CD4-positive, alpha-beta T cell treated with Interleukin-2 at 100 ng/mL for 4 hours (primary cell): ENCODE data around the gene CAMK1D.
"Not testable (repeated sequence)": the region's sequence is repeated elsewhere in the genome, so short reads cannot be mapped to it uniquely, and the experiment has no call there.

Experiments used
- DNase-seq: peaks from one replicate; pipeline ENCODE4 v3.0.0-alpha.2; 2020; ENCODE audit warnings: low spot score

The CAMK1D gene

GRCh38 chr10:12470719-12471118, 121.4 kb downstream of the CAMK1D start:
- DNase-seq = no peak

- DNase-seq = no peak
These were observed 121.8 kb downstream of the CAMK1D start for GRCh38 chr10:12471135-12471534.

GRCh38 chr10:12473491-12473890, 124.1 kb downstream of the CAMK1D start:
- DNase-seq = no peak

GRCh38 chr10:12474727-12475412, 125.5 kb downstream of the CAMK1D start:
- DNase-seq = no peak

GRCh38 chr10:12476656-12477055, 127.3 kb downstream of the CAMK1D start:
- no peak for DNase-seq

GRCh38 chr10:12479437-12479844, 130.1 kb downstream of the CAMK1D start:
- DNase-seq = no peak

- DNase-seq = no peak
These were observed 130.6 kb downstream of the CAMK1D start for GRCh38 chr10:12479924-12480323.

- DNase-seq = no peak
These were observed 131.1 kb downstream of the CAMK1D start for GRCh38 chr10:12480440-12480839.

- no peak for DNase-seq
These were observed 132.6 kb downstream of the CAMK1D start for GRCh38 chr10:12481924-12482323.

GRCh38 chr10:12482587-12482986, 133.2 kb downstream of the CAMK1D start:
- no peak for DNase-seq

- no peak for DNase-seq
These were observed 134.9 kb downstream of the CAMK1D start for GRCh38 chr10:12484002-12484918.

GRCh38 chr10:12484941-12485805, 135.8 kb downstream of the CAMK1D start:
- DNase-seq = peak; percentile 14

GRCh38 chr10:12487366-12487765, 138.0 kb downstream of the CAMK1D start:
- no peak for DNase-seq

GRCh38 chr10:12488626-12489025, 139.3 kb downstream of the CAMK1D start:
- no peak for DNase-seq

GRCh38 chr10:12489357-12489756, 140.0 kb downstream of the CAMK1D start:
- DNase-seq = no peak

- DNase-seq = no peak
These were observed 140.5 kb downstream of the CAMK1D start for GRCh38 chr10:12489806-12490205.

GRCh38 chr10:12490963-12491362, 141.6 kb downstream of the CAMK1D start:
- no peak for DNase-seq

- no peak for DNase-seq
These were observed 142.1 kb downstream of the CAMK1D start for GRCh38 chr10:12491491-12491890.

GRCh38 chr10:12492016-12492415, 142.7 kb downstream of the CAMK1D start:
- no peak for DNase-seq

- not testable (repeated sequence) for DNase-seq
These were observed 147.7 kb downstream of the CAMK1D start for GRCh38 chr10:12497046-12497445.

- no peak for DNase-seq
These were observed 150.0 kb downstream of the CAMK1D start for GRCh38 chr10:12499076-12499986.
